GM12872 (cell line): ENCODE data around the gene TRIML1.

Experiments used
- CTCF ChIP-seq: IDR thresholded peaks from 3 replicates; pipeline ENCODE4 v1.5.1; 2011; ENCODE audit warnings: low read depth, mild to moderate bottlenecking, low read length, moderate library complexity; ENCODE audit not compliant: insufficient read depth

TRIML1 gene

GRCh38 chr4:188154668-188155405, 15.6 kb downstream of the TRIML1 start:
- no peak for TF ChIP-seq CTCF

- no peak for TF ChIP-seq CTCF
Observed at GRCh38 chr4:188158336-188158735, 19.1 kb downstream of the TRIML1 start.

- TF ChIP-seq CTCF: no peak
Observed at GRCh38 chr4:188160406-188160805, 21.2 kb downstream of the TRIML1 start.

GRCh38 chr4:188161167-188161566, 21.9 kb downstream of the TRIML1 start:
- TF ChIP-seq CTCF: no peak

GRCh38 chr4:188162698-188163097, 23.5 kb downstream of the TRIML1 start:
- no peak for TF ChIP-seq CTCF

GRCh38 chr4:188168726-188169373, 29.6 kb downstream of the TRIML1 start:
- TF ChIP-seq CTCF: no peak

- TF ChIP-seq CTCF: no peak
Observed at GRCh38 chr4:188171551-188171950, 32.3 kb downstream of the TRIML1 start.
